PC-3 (cell line): ENCODE results near the gene WTAP. TPM values are rescaled to one million over a fixed set of nuclear protein-coding genes. Genes with fewer than 3 reads are reported as not detected.

ENCODE experiments used
- ATAC-seq: fragments of 200-7000 bp; cut with Tn5 transposase; 2 replicates; pipeline ENCODE4 v1.9.1; 2020; ENCODE audit warnings: mild to moderate bottlenecking, moderate library complexity
- BruUV-seq: library from RNA; stranded (reverse); fragments of 400-500 nt; replicated peaks from 2 replicates; lab custom pipeline; 2021; lab: Mats Ljungman, UMichigan
- CTCF ChIA-PET: fragments of 300-600 bp; sonication (Branson Sonifier 250); formaldehyde crosslinking; loops from one replicate; lab custom pipeline; 2022; ENCODE audit warnings: antibody characterized with exemption; lab: Charles Lee
- POLR2A ChIA-PET: fragments of 300-600 bp; sonication (Branson Sonifier 250); formaldehyde crosslinking; loops from one replicate; lab custom pipeline; 2022; ENCODE audit warnings: antibody characterized with exemption; ENCODE audit not compliant: unreplicated experiment; lab: Charles Lee
- DNase-seq: peaks from one replicate; pipeline ENCODE4 v3.0.0-alpha.2; 2015
- H2AFZ ChIP-seq: fragments of 300-600 bp; sonication (generic); 2 replicates; pipeline ENCODE4 v1.6.0; 2016; ENCODE audit warnings: antibody characterized with exemption, low read length
- H3F3A ChIP-seq: fragments of 300-600 bp; sonication (generic); one replicate; pipeline ENCODE4 v1.6.0; 2017; ENCODE audit warnings: antibody characterized with exemption, low read length, control low read depth, mild to moderate bottlenecking; ENCODE audit not compliant: unreplicated experiment
- H3K27ac ChIP-seq: fragments of 300-600 bp; sonication (generic); 2 replicates; pipeline ENCODE4 v1.5.1; 2016; ENCODE audit warnings: mild to moderate bottlenecking, low read length
- H3K27me3 ChIP-seq: fragments of 300-600 bp; sonication (generic); 2 replicates; pipeline ENCODE4 v1.6.1; 2016; ENCODE audit warnings: low read length, mixed read lengths
- H3K36me3 ChIP-seq: fragments of 300-600 bp; sonication (generic); 2 replicates; pipeline ENCODE4 v1.6.1; 2016; ENCODE audit warnings: low read depth, mixed run types, low read length, mixed read lengths
- H3K4me1 ChIP-seq: fragments of 300-600 bp; sonication (generic); 2 replicates; pipeline ENCODE4 v1.5.1; 2016; ENCODE audit warnings: low read length; ENCODE audit not compliant: insufficient read depth
- H3K4me2 ChIP-seq: fragments of 300-600 bp; sonication (generic); 2 replicates; pipeline ENCODE4 v1.6.0; 2016; ENCODE audit warnings: low read length
- H3K4me3 ChIP-seq: fragments of 300-600 bp; sonication (generic); 2 replicates; pipeline ENCODE4 v1.5.1; 2016; ENCODE audit warnings: mild to moderate bottlenecking, low read length, mixed read lengths
- H3K79me2 ChIP-seq: fragments of 300-600 bp; sonication (generic); 2 replicates; pipeline ENCODE4 v1.6.1; 2017; ENCODE audit warnings: low read length, mixed read lengths
- H3K9ac ChIP-seq: fragments of 300-600 bp; sonication (generic); 2 replicates; pipeline ENCODE4 v1.6.0; 2016; ENCODE audit warnings: mild to moderate bottlenecking, low read length
- H3K9me2 ChIP-seq: fragments of 300-600 bp; sonication (generic); replicated peaks from 2 replicates; pipeline ENCODE4 v1.6.1; 2016; ENCODE audit warnings: mixed run types, low read length, mixed read lengths
- H3K9me3 ChIP-seq: fragments of 300-600 bp; sonication (generic); 2 replicates; pipeline ENCODE4 v1.6.1; 2016; ENCODE audit warnings: low read length, mixed read lengths
- H4K20me1 ChIP-seq: fragments of 300-600 bp; sonication (generic); 2 replicates; pipeline ENCODE4 v1.6.1; 2016; ENCODE audit warnings: low read length, mixed read lengths
- CTCF ChIP-seq: fragments of 300-600 bp; sonication (generic); conservative IDR thresholded peaks from 2 replicates; pipeline ENCODE4 v1.5.1; 2017; ENCODE audit warnings: antibody characterized with exemption, low read depth, mild to moderate bottlenecking, low read length
- EZH2 ChIP-seq: fragments of 300-600 bp; sonication (generic); IDR thresholded peaks from one replicate; pipeline ENCODE4 v1.6.1; 2017; ENCODE audit warnings: antibody characterized with exemption, mild to moderate bottlenecking, low read length; ENCODE audit not compliant: unreplicated experiment
- EZH2phosphoT487 ChIP-seq: fragments of 300-600 bp; sonication (generic); IDR thresholded peaks from 2 replicates; pipeline ENCODE4 v1.6.1; 2018; ENCODE audit warnings: mild to moderate bottlenecking, antibody characterized with exemption, low read length, borderline replicate concordance
- intact Hi-C: fragments of 100-400 bp; cut with micrococcal nuclease; formaldehyde crosslinking; loops from 2 replicates; pipeline ENCODE4 v1.9.0; 2023
- total RNA-seq: library from RNA; depleted of rRNA; stranded (reverse); fragments of >200 nt; gene quantifications from 2 replicates; pipeline ENCODE4 v1.2.3, GENCODE V29; 2014

The WTAP gene
- total RNA-seq, 1 experiment from 2014 or later: 54.5 TPM

GRCh38 chr6:159681191-159681880 lies 46.0 kb upstream of the WTAP start:
- Histone ChIP-seq H3K27me3 (no peaks in the 10 kb centered on the region), H3K27ac (no peak overlapping the region), H3K4me3 (no peak overlapping the region), H3K9ac (no peak overlapping the region), H3K9me3 (no peaks in the 10 kb centered on the region), H3K36me3 (peaks cover 3% of the 10 kb centered on the region), H3K4me2 (no peak overlapping the region), H3K79me2 (no peaks in the 10 kb centered on the region), H2AFZ (no peak overlapping the region), H3K4me1 (peaks cover 4% of the 10 kb centered on the region; the same call in 1 of the 2 replicates), H3F3A (no peaks in the 10 kb centered on the region), H4K20me1 (no peaks in the 10 kb centered on the region), H3K9me2 (no peaks in the 10 kb centered on the region)
- no peak for ATAC-seq
- intact Hi-C loops: no loop called here
- TF ChIP-seq EZH2phosphoT487 (no peak), EZH2 (no peak), CTCF (no peak)
- DNase-seq: no peak
- ChIA-PET POLR2A (interaction anchor here (0.6 kb wide), 1 partner anchor 51 kb away, joined by 3 read pairs; no protein-coding TSS in a partner anchor), CTCF (no interaction called here)
- BruUV-seq: no TSS peak

GRCh38 chr6:159682295-159682694 lies 45.0 kb upstream of the WTAP start:
- no peak overlapping the region for H2AFZ ChIP-seq
- ChIA-PET POLR2A (no interaction called here), CTCF (no interaction called here)
- H3K36me3 ChIP-seq: peaks cover 3% of the 10 kb centered on the region
- no peaks in the 10 kb centered on the region for H3K79me2 ChIP-seq
- H3K4me2 ChIP-seq: no peak overlapping the region
- H3K27ac ChIP-seq: no peak overlapping the region
- H4K20me1 ChIP-seq: no peaks in the 10 kb centered on the region
- H3F3A ChIP-seq: no peaks in the 10 kb centered on the region
- H3K27me3 ChIP-seq: no peaks in the 10 kb centered on the region
- ATAC-seq: no peak
- no TSS peak for BruUV-seq
- no peak overlapping the region for H3K9ac ChIP-seq
- no peak for DNase-seq
- intact Hi-C loops: no loop called here
- H3K4me1 ChIP-seq: peaks cover 4% of the 10 kb centered on the region; the same call in 1 of the 2 replicates
- TF ChIP-seq EZH2 (no peak), CTCF (no peak), EZH2phosphoT487 (no peak)
- H3K9me2 ChIP-seq: no peaks in the 10 kb centered on the region
- no peaks in the 10 kb centered on the region for H3K9me3 ChIP-seq
- H3K4me3 ChIP-seq: no peak overlapping the region

DNA sequence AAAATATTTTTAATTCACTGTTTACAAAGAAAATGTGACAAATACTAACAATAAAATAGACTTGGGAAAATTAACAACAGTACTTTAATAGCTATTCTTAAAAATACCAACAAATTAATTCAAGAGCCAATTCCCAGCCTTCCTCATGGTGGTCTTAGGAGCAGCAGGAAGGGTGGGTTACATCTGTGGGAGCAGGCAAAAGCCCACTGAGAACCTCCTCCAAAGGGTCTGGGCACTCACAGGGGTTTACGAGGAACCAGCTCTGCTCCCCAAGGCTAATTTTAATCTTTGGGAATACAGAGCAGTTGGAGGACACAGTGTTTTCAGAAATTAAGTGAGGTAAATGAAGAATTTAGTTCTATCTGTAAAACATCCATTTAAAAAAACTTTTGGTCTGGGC lies 44.5 kb upstream of the WTAP start:
- H3K4me1 ChIP-seq: peaks cover 4% of the 10 kb centered on the region; the same call in 1 of the 2 replicates
- H3K4me2 ChIP-seq: no peak overlapping the region
- H3K27me3 ChIP-seq: no peaks in the 10 kb centered on the region
- H3K9me3 ChIP-seq: no peaks in the 10 kb centered on the region
- H3K9ac ChIP-seq: no peak overlapping the region
- H3K27ac ChIP-seq: no peak overlapping the region
- DNase-seq: no peak
- no peak overlapping the region for H2AFZ ChIP-seq
- H3F3A ChIP-seq: no peaks in the 10 kb centered on the region
- ChIA-PET CTCF (no interaction called here), POLR2A (no interaction called here)
- H4K20me1 ChIP-seq: no peaks in the 10 kb centered on the region
- H3K79me2 ChIP-seq: no peaks in the 10 kb centered on the region
- intact Hi-C loops: no loop called here
- TF ChIP-seq EZH2phosphoT487 (no peak), CTCF (no peak), EZH2 (no peak)
- no peaks in the 10 kb centered on the region for H3K9me2 ChIP-seq
- H3K36me3 ChIP-seq: peaks cover 6% of the 10 kb centered on the region; the same call in 1 of the 2 replicates
- no TSS peak for BruUV-seq
- no peak for ATAC-seq
- no peak overlapping the region for H3K4me3 ChIP-seq
